IPS-18c (cell line): Measurements from ENCODE around the gene DYRK3.

ENCODE experiments used
- H3K4me3 ChIP-seq: 2 replicates; pipeline ENCODE4 v1.7.0; 2013; ENCODE audit warnings: low read depth, mild to moderate bottlenecking, low read length, moderate library complexity; ENCODE audit not compliant: insufficient read depth
- H3K9me3 ChIP-seq: one replicate; pipeline ENCODE4 v1.6.1; 2013; ENCODE audit warnings: mild to moderate bottlenecking, low read length, moderate library complexity; ENCODE audit not compliant: control insufficient read depth, insufficient read depth

Gene DYRK3

DNA sequence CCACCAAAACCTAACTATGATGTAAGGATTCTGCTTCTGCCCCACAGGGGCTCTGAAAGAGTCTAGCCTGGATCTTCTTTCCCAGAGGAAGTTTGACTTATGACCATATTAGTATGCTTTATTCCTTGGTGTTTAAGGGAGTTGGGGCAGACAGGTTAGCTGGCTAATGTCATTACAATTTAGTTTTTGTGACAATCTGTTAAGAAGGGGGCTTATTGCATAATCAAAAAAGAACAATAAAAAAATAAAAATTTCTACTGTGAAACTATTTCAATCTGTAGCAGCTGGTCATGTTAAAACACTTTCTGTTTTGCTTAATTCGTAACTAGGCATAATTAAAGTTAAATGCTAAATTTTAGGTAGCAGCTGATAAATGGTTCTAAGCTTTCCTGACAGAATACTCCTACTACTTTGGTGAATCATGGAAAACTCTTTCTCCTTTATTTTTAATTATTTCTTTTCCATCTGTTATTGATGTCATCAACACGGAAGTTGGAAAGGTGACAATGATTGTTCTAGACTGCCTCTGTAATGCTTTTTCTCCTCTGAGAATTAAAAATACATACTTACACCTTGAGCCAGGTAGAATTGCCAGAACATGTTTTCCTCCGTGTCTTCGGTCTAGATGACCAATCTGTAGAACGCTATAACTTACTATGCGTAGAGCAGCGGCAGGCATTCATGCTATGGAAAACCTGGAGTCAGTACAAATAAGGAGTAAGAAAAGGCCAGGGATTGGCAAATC is 18.6 kb downstream of the DYRK3 start:
- Histone ChIP-seq H3K9me3 (no peaks in the 10 kb centered on the region), H3K4me3 (no peak overlapping the region)

DNA sequence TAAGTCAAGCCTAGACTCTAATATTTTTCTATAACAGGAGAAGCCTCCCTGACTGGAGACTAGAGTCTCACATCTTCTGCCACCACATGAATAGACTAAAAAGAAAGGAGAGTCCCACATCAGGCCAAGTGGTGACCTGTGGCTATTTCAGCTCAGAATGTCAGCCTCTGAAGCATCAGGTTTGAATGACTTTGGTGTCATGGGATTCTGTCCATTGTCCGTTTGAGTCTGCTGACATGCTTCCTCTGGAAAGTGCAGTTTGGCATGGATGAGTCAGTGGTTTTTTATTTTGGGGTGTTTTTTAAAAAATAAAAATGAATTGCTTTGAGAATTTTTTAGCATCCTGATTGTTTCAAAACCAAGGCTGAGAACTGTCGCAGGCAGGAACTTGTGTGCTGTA is 19.5 kb downstream of the DYRK3 start:
- no peak overlapping the region for H3K4me3 ChIP-seq
- no peaks in the 10 kb centered on the region for H3K9me3 ChIP-seq

DNA sequence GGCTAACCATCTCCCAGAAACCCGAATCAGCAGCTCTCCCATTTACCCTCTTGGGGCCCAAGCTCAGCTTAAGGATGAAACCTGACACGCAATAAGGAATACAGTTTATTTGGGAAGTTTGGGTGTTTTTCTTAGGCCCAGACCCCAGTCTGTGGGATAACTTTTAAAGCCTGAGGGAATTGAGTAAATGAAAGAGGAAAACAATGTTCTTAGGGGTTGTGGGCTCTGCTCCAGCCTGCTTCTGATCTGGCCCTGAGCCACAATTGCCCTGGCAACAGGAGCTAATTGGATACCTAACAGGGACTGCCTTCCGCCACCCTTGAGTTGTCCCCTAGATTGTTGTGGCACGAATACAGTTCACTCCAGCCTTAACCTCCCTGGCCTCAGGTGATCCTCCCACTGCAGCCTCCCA is 20.1 kb downstream of the DYRK3 start:
- H3K9me3 ChIP-seq = no peaks in the 10 kb centered on the region

DNA sequence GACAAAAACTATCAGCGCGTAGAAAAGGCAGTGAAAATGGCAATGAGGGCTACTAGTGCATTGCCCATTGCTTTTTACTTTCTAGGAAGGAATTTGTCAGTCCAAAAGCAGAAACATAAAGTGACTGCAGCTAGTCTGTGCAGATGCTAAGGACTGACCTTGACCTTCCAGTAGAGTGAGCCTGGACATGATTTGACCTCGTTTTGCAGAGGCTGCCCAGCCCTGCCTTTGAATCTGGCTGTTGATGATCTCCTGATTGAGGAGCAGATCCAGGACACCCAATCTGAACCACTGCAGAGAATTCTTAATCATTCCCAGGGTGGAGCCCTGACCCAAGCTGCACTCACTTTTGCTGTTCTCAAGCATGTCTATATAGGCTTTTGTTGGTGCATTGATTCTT is 21.6 kb downstream of the DYRK3 start:
- H3K4me3 ChIP-seq = no peak overlapping the region

More for the DNA sequence above, 20.1 kb downstream of the DYRK3 start:
- H3K4me3 ChIP-seq = no peak overlapping the region

DNA sequence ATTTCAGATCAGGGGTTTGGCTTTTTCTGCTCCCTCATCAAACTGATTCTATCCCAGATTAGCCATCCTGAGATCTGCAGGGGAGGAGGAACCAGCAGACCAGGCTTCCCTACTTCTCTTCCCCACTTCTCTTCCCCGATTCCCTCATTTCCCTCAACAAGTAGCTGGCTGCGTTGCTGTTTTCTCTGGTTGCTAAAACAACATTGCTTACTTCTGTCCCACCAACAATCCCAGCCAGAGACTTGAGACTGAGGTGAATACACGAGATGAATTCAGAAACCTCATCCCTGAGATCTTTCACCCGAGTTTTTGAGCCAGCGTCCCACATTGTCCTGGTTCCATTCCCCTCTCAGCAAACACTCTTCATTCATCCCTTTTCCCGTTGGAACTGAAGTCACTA is 22.4 kb downstream of the DYRK3 start:
- Histone ChIP-seq H3K4me3 (no peak overlapping the region), H3K9me3 (no peaks in the 10 kb centered on the region)

More for the DNA sequence above, 21.6 kb downstream of the DYRK3 start:
- no peaks in the 10 kb centered on the region for H3K9me3 ChIP-seq

DNA sequence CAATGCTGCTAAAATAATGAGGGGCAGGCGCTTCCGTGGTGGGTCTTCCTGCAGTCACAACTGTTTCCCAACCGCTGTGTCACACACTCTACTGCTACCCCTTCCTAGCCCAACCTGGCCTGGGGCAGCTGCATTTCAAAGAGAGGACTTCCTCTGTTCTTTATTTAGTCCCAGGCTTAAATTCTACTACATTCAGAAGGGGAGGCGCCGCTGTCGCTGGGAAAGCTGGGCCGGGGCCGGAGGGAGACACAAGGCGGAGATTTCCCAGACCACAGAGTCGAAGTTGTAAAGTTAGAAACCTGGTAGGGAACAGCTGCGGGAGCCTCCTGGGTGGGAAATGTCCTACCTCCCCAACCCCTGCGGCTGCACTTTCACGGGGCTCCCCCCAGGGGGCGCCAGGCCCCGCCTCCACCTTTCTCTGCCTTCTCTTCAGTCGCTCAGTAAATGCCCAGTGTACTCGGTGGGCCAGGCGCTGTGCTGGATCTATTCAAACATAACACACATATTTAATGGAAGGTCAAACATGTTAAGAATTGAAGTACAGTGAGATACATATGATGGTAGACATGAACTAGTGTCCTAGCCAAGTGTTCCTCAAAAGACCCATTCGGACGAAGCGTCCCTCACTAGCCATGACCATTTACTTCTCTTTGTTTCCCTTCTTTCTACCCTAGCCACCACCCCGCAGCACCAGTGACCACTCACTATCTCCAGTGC is 23.1 kb downstream of the DYRK3 start:
- H3K4me3 ChIP-seq = peak overlapping the region; percentile 43; the same call in 1 of the 2 replicates

DNA sequence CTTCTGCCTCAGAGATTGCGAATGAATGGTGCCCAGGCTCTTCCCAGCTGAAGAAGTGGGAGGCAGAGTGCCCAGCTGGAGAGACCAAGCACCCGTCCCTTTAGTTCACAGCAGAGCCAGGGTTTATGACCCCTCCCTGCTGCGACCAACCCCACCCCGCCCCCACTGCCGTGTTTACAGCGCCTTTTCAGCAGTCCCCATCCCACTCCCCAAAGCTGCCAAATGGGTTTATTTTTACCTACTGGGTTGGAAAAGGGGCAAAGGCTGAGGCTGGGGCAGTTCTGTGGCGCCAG is 23.6 kb downstream of the DYRK3 start:
- Histone ChIP-seq H3K4me3 (peak overlapping the region; percentile 29; the same call in 1 of the 2 replicates), H3K9me3 (no peaks in the 10 kb centered on the region)

More for the DNA sequence above, 23.1 kb downstream of the DYRK3 start:
- no peaks in the 10 kb centered on the region for H3K9me3 ChIP-seq

DNA sequence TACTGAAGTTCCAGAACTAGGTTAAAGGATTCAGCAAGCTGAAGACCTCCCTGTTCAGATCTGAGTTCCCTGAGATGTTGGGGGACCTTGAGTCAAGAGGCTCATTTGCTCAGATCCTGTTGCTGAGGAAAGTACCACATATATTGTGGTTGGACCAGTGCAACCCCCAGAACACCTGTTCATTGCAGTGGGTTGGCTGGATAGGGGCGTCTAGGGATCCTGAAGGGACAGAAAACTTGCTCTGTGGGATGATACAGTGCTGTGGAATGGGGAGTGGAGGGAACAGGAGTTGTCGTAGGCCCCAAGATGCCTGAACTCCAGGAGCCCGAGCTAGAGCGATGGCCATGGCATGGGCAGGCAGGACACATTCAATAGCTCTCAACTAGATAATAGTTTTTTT is 24.8 kb downstream of the DYRK3 start:
- Histone ChIP-seq H3K9me3 (no peaks in the 10 kb centered on the region), H3K4me3 (no peak overlapping the region)

DNA sequence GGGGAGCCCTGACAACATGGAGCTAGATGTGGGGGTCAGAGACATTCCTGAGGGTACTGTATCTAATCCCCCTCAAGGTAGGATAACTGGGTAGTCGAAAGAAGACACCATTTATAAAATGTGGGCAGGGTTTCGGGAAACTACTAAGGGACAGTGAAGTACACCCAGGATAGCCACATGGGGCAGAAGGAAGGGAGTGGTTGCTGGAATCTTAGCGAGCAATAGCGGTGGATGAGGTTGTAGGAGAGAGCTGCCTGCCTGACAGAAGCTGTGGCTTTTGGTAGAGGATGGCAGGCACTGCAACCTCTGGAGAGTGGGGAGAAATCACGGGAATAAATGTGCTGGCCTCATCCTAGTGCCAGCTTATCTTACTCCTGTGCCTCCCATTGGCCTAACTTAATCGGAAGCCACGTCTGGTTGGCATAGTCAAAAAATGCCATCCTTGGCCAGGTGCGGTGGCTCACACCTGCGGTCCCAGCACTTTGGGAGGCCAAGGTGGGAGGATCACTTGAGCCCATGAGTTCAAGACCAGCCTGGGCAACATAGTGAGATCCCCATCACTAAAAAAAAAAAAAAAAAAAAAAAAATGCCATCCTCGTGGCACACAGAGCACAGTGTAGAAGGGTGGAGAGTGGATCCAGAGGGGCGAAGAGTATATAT is 26.0 kb downstream of the DYRK3 start:
- H3K4me3 ChIP-seq = no peak overlapping the region
- no peaks in the 10 kb centered on the region for H3K9me3 ChIP-seq

DNA sequence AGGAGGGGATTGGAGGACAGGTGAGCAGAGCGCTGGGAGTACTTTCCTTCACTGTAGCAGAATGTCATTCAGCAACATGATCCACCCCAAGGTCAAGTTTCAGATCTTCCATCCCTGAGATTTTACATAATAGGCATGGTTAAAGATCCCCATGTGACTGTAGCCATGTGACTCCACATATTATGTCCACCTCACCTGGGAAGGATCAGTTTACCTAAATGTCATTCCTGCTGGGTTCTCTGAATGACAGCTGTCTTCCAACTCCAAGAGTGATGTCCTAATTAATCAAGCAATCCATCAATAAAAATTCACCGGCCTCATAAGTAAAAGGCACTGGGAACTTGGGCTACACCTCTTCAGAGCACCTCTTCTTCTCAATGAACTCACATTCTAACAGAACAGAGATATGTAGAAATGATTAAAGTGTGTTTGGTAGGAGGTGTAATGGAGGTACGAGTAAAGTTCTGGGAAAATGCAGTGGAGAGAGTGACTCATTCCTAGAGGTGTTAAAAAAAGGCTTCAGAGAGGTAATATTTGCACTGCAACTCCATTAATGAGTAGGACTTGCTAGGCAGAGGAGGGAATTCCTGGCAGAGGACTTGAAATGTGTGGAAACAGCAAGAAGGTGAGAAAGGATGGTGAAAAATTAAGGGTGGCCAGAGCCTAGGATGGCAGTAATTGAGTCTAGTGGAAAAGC is 27.2 kb downstream of the DYRK3 start:
- no peak overlapping the region for H3K4me3 ChIP-seq

DNA sequence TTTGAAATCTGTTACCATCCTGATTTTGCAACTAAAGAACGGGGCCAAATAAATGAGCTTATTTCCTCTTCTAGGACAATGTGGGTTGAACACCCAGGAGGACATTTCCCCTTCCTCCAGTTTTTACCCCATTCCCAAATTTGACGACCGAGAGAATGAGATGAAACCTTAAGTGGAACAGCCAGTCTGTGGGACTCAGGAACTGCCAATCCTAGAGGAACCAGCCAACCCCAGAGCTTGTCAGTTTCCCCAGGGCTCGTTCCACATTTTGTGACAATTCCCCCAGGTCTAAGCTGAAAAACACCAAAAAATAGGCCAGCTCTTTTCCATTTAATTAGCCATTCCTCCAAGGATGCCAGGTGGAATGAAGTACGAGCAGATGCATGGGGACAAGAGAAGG is 28.0 kb downstream of the DYRK3 start:
- Histone ChIP-seq H3K9me3 (no peaks in the 10 kb centered on the region), H3K4me3 (0 out of 2 replicates have a peak overlapping the region, but pooled peaks have one; percentile 22)

More for the DNA sequence above, 27.2 kb downstream of the DYRK3 start:
- no peaks in the 10 kb centered on the region for H3K9me3 ChIP-seq

DNA sequence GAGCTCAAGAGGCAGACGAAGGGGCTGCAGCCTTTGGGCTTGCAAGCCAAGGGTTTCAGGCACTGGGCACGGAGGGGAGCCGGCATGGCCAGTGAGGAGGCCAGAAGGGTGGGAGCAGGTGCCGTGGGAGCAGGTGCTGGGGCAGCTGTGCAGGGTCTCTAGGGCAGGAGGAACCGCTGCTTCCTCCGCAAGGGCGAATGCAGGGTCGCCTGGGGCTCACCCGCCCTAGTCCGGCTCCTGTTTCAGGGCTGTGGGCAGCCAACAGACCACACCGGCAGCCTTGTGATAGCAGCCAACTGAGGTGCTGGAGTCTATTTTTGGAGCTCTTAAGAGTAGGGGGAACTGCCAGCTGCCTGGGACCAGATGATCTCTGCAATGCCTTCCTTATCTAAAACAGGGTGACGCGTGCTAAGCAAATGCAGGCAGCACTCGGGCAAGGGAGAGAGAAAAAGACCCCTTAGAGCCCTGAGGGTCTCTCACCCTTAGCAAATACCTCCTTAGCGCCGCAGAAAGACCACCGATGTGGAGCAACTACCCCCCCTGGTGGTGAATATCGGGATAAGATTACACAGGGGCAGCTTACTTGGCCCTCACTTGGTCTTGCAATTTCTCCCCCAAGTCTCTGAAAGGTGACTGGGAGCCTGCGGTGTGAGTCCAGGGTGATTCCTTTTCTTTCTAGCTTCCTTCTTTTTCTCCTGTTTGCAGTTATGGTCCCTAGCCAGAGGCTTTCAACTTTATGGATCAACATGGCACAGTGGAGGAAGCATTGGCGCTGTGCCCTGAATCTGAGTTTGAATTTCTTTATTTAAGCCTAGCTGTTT is 28.7 kb downstream of the DYRK3 start:
- H3K4me3 ChIP-seq = peak overlapping the region; percentile 22; the same call in 1 of the 2 replicates
- no peaks in the 10 kb centered on the region for H3K9me3 ChIP-seq

DNA sequence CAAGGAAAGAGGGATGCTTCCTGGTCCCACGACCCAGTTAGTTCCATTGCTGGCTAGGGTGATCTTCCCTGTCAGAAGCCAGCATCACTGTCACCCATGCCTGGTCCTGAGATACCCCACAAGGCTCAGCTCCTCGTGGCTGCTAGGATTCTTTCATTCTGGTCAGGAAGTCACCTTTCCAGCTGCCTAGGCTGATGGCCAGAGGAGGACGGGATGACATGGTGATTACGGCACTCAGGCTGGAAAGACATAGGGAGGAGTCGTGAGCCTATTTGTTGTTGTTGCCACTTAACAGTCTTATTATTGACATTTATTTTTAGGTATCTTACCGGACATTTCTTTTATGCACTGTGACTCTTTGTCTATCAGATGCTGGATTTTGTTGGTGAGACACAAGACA is 29.4 kb downstream of the DYRK3 start:
- Histone ChIP-seq H3K4me3 (no peak overlapping the region), H3K9me3 (no peaks in the 10 kb centered on the region)

DNA sequence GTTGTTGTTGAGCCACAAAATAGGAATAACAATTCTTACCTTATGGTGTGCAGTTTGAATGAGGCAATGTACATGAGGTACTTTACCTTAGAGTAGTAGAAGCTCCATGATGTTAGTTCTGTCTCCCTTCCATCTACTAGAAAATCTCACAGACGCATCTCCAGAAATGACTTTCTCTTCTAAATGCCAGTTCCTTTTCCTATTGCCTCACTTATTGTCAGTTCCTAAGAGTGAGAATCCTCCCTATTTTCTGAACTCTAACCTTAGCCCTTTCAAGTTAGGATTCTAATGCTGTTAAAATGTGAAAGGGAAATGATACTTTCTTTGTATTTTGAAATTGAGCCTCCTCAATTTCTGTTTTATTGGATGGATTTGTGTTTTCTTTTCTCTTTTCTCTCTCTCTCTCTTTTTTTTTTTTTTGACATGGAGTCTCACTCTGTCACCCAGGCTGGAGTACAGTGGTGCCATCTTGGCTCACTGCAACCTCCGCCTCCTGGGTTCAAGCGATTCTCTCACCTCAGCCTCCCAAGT is 30.8 kb downstream of the DYRK3 start:
- H3K4me3 ChIP-seq = no peak overlapping the region
- H3K9me3 ChIP-seq = no peaks in the 10 kb centered on the region

DNA sequence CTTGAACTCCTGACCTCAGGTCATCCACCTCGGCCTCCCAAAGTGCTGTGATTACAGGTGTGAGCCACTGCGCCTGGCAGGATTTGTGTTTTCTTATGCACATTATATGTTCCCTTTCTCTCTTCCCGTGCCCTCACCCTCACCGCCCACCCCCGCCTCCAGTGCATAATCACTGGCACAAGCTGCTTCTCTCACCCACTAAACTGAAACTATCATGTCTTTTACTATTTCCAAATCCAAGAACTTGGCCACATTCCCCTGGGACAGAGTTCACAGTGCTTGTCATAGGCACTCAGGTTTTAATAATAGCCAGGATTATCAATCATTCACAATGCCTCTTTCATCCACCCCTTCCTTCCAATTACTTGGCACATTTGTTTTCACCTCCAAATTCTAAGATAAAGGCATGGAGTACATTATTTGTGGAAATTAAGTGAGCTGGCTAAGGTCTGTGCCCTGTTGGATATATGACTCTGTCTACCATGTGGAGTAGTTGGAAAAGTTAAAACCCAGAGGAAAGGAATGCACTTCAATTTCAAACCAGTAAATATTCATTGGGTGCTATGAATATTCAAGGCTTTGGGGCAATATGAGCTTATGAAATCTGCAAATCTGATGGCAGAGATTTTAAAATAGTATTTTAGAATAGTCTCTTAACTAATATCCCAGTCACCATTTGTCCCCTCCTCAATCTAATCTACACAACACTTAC is 31.8 kb downstream of the DYRK3 start:
- H3K4me3 ChIP-seq = no peak overlapping the region
- no peaks in the 10 kb centered on the region for H3K9me3 ChIP-seq

DNA sequence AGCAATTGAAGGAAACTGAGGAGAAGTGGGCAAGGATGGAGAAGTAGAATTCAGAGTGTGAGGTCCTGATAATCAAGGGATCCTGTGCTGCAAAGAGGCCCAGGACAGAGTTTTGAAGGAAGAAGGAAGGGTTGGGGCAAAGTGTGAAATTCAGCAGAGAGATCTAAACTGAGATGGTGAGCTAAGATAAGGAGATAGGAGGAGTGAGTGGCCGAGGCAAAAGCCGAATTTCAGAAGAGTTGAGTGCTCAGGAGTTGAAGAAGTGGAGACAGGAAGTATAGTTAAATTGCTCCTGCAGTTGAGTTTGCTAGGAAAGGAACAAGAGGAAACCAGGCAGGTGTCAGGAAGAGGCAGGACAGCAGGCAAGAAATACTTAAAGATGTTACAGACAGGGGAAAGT is 33.0 kb downstream of the DYRK3 start:
- H3K4me3 ChIP-seq = no peak overlapping the region

More for the DNA sequence above, 33.0 kb downstream of the DYRK3 start:
- H3K9me3 ChIP-seq = no peaks in the 10 kb centered on the region
